C4-2B (cell line): ENCODE data around the gene POLR3A.

Experiments used
- H3K27ac ChIP-seq: fragments of 450-650 bp; 2 replicates; pipeline ENCODE4 v1.5.1; 2017
- CTCF ChIP-seq: fragments of 450-650 bp; conservative IDR thresholded peaks from 2 replicates; pipeline ENCODE4 v1.5.1; 2017; ENCODE audit warnings: mild to moderate bottlenecking
- ZFX ChIP-seq: fragments of 450-650 bp; IDR thresholded peaks from 2 replicates; pipeline ENCODE4 v1.6.1; 2017

POLR3A gene

GRCh38 chr10:78038791-78039547, 9.7 kb upstream of the POLR3A start:
- TF ChIP-seq CTCF = no peak
- TF ChIP-seq ZFX = no peak
- H3K27ac ChIP-seq = no peak overlapping the region; the same call in 1 of the 2 replicates

GRCh38 chr10:78038105-78038504, 8.8 kb upstream of the POLR3A start:
- H3K27ac ChIP-seq = no peak overlapping the region
- TF ChIP-seq CTCF (no peak), ZFX (no peak)

GRCh38 chr10:78035933-78036583, 6.7 kb upstream of the POLR3A start:
- H3K27ac ChIP-seq = peak overlapping the region; percentile 18
- no peak for TF ChIP-seq CTCF
- TF ChIP-seq ZFX = no peak

GRCh38 chr10:78035437-78035836, 6.1 kb upstream of the POLR3A start:
- peak overlapping the region; percentile 18; the same call in 1 of the 2 replicates for H3K27ac ChIP-seq
- TF ChIP-seq ZFX (no peak), CTCF (no peak)

- no peak for TF ChIP-seq ZFX
- TF ChIP-seq CTCF = no peak
- H3K27ac ChIP-seq = peak overlapping the region; percentile 90; the same call in 1 of the 2 replicates
These were observed 5.7 kb upstream of the POLR3A start for GRCh38 chr10:78035025-78035424.

GRCh38 chr10:78033637-78034470, 4.5 kb upstream of the POLR3A start, which contains the start of gene RPS24:
TSS of gene RPS24 (plus strand) at chr10:78033863. CDS start at chr10:78033902, 39 bp downstream.
- peak within 1 kb of the TSS; percentile 90 for H3K27ac ChIP-seq
- TF ChIP-seq CTCF = no peak
- no peak for TF ChIP-seq ZFX

- TF ChIP-seq ZFX = no peak
- TF ChIP-seq CTCF = no peak
- H3K27ac ChIP-seq = peak overlapping the region; percentile 90
These were observed 4.0 kb upstream of the POLR3A start for GRCh38 chr10:78033387-78033636.
